Chondrocyte (in vitro differentiated cells): ENCODE measurements around the gene RND1. TPM values are rescaled to one million over a fixed set of nuclear protein-coding genes. Genes with fewer than 3 reads are reported as not detected.

Source experiments
- DNase-seq: peaks from one replicate; pipeline ENCODE4 v3.0.0; 2021; ENCODE audit warnings: mixed read lengths, low spot score
- H3K27ac Mint-ChIP-seq: one replicate; pipeline ENCODE4 v1.8.0; 2021; ENCODE audit warnings: mild to moderate bottlenecking, moderate library complexity, mixed read lengths; ENCODE audit not compliant: unreplicated experiment
- H3K27me3 Mint-ChIP-seq: 2 replicates; pipeline ENCODE4 v1.8.0; 2021; ENCODE audit warnings: low read depth, mixed read lengths
- H3K36me3 Mint-ChIP-seq: 2 replicates; pipeline ENCODE4 v1.8.0; 2021; ENCODE audit warnings: low read depth, mixed read lengths
- H3K4me1 Mint-ChIP-seq: 2 replicates; pipeline ENCODE4 v1.8.0; 2021; ENCODE audit warnings: low read depth, mild to moderate bottlenecking, mixed read lengths
- H3K4me3 Mint-ChIP-seq: one replicate; pipeline ENCODE4 v1.8.0; 2021; ENCODE audit warnings: mild to moderate bottlenecking, moderate library complexity, mixed read lengths; ENCODE audit not compliant: unreplicated experiment
- H3K9me3 Mint-ChIP-seq: 2 replicates; pipeline ENCODE4 v1.8.0; 2021; ENCODE audit warnings: low read depth, mixed read lengths
- total RNA-seq: library from RNA; stranded (reverse); gene quantifications from 3 replicates; pipeline ENCODE4 v1.2.1, GENCODE V29; 2021
- TF ChIP-seq, protein P1 (sequence below): fragments of 200-600 bp; sonication (generic); IDR thresholded peaks from 2 replicates; pipeline ENCODE4 v1.5.0; 2021; ENCODE audit warnings: antibody characterized with exemption, mild to moderate bottlenecking, moderate library complexity

RND1 gene
- total RNA-seq, 1 donor from 2014 or later, result 0.99 TPM

DNA sequence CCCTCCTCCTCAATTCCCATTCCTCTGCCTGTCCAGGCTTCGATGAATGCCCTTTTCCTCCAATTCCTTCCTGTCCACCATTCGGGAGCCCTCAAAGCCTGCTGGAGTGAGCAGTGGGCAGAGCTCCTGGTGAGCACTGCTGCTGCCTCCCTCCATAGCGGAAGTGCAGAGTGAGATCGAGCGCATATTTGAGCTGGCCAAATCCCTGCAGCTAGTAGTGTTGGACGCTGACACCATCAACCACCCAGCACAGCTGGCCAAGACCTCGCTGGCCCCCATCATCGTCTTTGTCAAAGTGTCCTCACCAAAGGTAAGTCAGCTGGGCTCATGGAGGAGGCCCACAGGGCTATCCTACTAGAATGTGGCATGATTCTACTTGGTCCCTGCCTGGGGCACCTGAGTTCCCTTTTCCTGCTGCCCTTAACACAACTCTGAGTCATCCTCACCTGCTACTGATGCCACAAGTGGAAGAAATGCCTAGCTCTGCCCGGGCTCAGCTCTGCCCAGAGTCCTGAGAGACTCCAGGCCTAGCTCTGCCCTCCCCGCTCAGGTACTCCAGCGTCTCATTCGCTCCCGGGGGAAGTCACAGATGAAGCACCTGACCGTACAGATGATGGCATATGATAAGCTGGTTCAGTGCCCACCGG lies 39.3 kb downstream of the RND1 start:
- no peaks in the 10 kb centered on the region for H3K27me3 Mint-ChIP-seq
- H3K9me3 Mint-ChIP-seq, result no peaks in the 10 kb centered on the region
- TF ChIP-seq, protein P1, sequence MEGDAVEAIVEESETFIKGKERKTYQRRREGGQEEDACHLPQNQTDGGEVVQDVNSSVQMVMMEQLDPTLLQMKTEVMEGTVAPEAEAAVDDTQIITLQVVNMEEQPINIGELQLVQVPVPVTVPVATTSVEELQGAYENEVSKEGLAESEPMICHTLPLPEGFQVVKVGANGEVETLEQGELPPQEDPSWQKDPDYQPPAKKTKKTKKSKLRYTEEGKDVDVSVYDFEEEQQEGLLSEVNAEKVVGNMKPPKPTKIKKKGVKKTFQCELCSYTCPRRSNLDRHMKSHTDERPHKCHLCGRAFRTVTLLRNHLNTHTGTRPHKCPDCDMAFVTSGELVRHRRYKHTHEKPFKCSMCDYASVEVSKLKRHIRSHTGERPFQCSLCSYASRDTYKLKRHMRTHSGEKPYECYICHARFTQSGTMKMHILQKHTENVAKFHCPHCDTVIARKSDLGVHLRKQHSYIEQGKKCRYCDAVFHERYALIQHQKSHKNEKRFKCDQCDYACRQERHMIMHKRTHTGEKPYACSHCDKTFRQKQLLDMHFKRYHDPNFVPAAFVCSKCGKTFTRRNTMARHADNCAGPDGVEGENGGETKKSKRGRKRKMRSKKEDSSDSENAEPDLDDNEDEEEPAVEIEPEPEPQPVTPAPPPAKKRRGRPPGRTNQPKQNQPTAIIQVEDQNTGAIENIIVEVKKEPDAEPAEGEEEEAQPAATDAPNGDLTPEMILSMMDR, result no peak
- no peak overlapping the region for H3K4me3 Mint-ChIP-seq
- H3K27ac Mint-ChIP-seq, result no peak overlapping the region
- DNase-seq, result no peak
- peaks cover 37% of the 10 kb centered on the region for H3K36me3 Mint-ChIP-seq
- no peaks in the 10 kb centered on the region for H3K4me1 Mint-ChIP-seq

DNA sequence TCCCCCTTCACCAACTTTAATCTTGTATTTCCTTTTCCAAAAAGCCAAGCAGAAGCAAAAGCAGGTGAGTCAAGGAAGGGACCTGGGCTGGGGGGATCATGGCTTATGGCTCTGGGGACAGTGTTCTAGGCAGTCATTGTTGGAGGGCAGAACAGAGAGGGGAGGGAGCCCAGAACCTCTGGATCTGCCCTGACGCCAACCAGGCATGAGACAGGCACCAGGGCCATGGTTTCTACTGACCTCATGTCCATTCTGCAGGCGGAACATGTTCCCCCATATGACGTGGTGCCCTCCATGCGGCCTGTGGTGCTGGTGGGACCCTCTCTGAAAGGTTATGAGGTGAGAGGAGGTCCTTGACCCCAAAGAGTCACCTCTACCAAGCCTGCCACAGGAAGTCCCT lies 40.8 kb downstream of the RND1 start:
- no peaks in the 10 kb centered on the region for H3K27me3 Mint-ChIP-seq
- H3K9me3 Mint-ChIP-seq, result no peaks in the 10 kb centered on the region
- no peak overlapping the region for H3K27ac Mint-ChIP-seq
- TF ChIP-seq, protein P1, result no peak
- H3K36me3 Mint-ChIP-seq, result peaks cover 26% of the 10 kb centered on the region
- no peak overlapping the region for H3K4me3 Mint-ChIP-seq
- H3K4me1 Mint-ChIP-seq, result peaks cover 7% of the 10 kb centered on the region
- no peak for DNase-seq

DNA sequence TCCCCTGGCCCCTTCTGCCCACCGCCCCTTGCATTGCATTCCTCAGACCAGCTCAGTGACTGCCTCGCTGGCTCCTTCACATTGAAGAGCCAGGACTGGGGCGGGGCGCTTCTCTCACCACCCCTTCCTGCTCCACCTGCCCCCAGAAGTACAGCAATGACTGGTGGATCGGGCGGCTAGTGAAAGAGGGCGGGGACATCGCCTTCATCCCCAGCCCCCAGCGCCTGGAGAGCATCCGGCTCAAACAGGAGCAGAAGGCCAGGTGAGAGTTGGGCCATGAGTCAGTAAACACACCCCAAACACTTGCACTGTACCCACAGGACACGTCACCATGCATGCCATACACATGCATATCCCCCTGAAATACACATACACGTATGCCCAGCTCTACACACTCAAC lies 41.6 kb downstream of the RND1 start:
- no peaks in the 10 kb centered on the region for H3K27me3 Mint-ChIP-seq
- H3K27ac Mint-ChIP-seq, result no peak overlapping the region
- no peak overlapping the region for H3K4me3 Mint-ChIP-seq
- H3K4me1 Mint-ChIP-seq, result peaks cover 15% of the 10 kb centered on the region
- TF ChIP-seq, protein P1, result no peak
- no peaks in the 10 kb centered on the region for H3K9me3 Mint-ChIP-seq
- DNase-seq, result no peak
- peaks cover 24% of the 10 kb centered on the region for H3K36me3 Mint-ChIP-seq

DNA sequence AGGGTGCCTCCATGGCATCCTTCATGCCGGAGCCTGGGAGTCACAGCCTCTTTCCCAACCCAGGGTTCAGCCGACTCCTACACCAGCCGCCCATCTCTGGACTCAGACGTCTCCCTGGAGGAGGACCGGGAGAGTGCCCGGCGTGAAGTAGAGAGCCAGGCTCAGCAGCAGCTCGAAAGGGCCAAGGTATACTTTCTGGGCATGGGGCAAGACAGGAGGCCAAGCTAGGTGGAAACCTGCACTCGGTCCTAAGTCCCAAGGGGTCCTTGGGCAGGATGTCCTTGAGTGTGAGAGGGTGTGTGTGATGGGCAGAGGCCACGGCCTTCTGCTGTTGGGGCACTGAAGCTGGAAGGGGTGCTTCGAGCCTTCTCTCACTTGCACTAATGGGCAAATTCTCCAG lies 42.4 kb downstream of the RND1 start:
- Mint-ChIP-seq H3K9me3 (no peaks in the 10 kb centered on the region), H3K27me3 (no peaks in the 10 kb centered on the region), H3K36me3 (peaks cover 21% of the 10 kb centered on the region), H3K4me3 (no peak overlapping the region), H3K27ac (no peak overlapping the region), H3K4me1 (peaks cover 19% of the 10 kb centered on the region)
- TF ChIP-seq, protein P1, result no peak
- DNase-seq, result no peak

DNA sequence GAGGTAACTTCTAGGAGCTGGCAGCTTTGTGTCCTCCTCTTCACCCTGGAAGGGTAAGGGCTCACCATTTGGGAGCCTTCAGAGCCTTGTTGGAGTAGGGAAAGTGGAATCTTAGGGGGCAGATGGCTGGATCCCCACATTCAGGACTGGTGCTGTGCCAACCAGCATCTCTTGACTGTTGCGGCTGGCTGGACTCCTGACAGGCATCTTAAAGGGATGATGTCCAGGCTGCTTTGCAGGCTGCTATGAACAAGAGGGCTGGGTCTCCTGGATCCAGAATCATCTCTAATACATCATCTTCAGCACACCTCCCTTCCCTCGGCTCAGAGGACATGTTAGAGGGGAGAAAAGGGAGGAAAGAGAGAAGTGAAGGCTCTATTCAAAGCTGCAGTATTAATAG lies 43.0 kb downstream of the RND1 start:
- Mint-ChIP-seq H3K9me3 (no peaks in the 10 kb centered on the region), H3K27me3 (no peaks in the 10 kb centered on the region), H3K27ac (no peak overlapping the region), H3K36me3 (peaks cover 21% of the 10 kb centered on the region), H3K4me1 (peaks cover 24% of the 10 kb centered on the region), H3K4me3 (no peak overlapping the region)
- DNase-seq, result no peak
- TF ChIP-seq, protein P1, result no peak
